GM19452 (cell line): ENCODE measurements around the gene E2F8.
A peak's percentile ranks its signal among the peaks of the same experiment; 100 is the strongest.
"Not testable (repeated sequence)": the region's sequence is repeated elsewhere in the genome, so short reads cannot be mapped to it uniquely, and the experiment has no call there.

Source experiments
- ATAC-seq: cut with Tn5 transposase; IDR thresholded peaks from one replicate; pipeline ENCODE4 v1.9.1; 2021; ENCODE audit not compliant: unreplicated experiment

E2F8 gene

GRCh38 chr11:19240420-19241259 lies at the start of gene E2F8:
TSS of gene E2F8 (minus strand) at chr11:19240945. CDS start at chr11:19240121, 824 bp downstream.
- peak; percentile 85 for ATAC-seq

DNA sequence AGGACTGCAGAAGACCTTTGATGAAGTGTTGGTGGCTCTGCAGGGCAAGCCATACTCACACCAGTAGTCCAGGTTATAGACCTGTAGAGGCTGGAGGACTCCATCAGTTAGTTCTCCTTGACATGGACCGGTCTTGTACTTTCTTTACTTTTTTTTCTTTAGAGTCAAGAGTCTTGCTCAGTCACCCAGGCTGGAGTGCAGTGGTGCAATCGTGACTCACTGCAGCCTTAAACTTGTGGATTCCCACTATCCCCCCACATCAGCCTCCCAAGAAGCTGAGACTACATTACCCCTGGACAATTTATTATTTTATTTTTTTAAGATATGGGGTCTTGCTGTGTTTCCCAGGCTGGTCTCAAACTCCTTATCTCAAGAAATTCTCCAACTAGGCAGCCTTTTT lies 49.6 kb upstream of the E2F8 start:
- no peak for ATAC-seq

- no peak for ATAC-seq
Observed at GRCh38 chr11:19288256-19288655, 47.5 kb upstream of the E2F8 start.

DNA sequence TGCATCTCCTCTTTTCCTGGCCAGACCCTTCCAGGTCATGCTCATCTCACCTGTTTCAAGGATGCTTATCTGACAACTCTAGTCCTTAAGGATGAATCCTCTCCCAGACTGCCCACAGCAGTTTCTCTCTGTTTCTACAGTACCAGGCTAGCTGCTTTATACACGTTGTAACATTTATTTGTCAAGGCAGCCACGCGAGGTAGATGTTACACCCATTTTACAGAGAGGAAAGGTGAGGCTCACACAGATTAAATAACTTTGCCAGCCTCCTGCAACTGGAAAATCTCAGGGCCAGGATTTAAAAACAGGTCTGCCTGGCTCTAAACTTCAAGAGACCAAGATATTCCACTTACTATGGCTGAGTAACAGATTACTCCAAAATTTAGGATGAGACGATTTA lies 45.7 kb upstream of the E2F8 start:
- ATAC-seq, result no peak

DNA sequence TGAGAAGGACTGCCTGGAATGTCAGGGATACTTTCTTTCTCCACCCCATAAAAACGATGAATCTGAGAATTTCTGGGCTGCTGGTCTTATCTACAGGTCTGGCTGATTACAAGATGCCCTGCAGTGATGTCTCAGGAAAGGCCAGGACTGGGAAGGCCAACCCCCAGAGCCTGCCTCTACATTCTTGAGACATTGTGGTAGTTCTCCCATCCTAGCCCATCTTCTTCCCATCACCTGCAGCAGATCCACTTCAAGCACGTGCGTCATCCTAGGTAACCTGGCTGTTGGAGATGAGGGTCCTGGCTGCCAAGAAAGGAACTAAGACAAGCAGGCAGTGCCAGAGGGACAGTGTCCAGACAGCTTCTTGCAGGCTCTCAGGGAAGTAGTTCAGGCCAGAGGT lies 44.1 kb upstream of the E2F8 start:
- ATAC-seq, result no peak

DNA sequence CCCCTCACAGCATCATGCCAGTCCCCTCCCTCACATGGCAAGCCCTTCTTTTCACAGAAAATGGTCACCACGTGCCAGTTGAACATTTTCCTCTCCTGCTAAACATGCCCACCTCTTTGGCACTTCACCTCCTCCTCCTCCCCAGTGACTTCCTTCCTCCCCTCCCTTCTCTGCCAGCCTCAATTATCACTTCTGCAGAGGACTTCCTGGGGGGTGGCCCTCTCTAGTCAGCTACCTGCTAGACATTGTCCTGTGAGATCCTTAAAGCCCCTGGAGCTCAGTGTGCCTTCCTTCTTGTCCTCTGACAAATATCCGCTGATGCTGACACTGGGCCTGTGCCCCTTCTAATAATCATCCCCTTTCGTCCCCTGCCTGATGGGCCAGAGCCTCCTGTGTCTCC lies 43.2 kb upstream of the E2F8 start:
- ATAC-seq, result no peak

- no peak for ATAC-seq
Observed at GRCh38 chr11:19281555-19281954, 40.8 kb upstream of the E2F8 start.

GRCh38 chr11:19281041-19281440 lies 40.3 kb upstream of the E2F8 start:
- peak; percentile 58 for ATAC-seq

DNA sequence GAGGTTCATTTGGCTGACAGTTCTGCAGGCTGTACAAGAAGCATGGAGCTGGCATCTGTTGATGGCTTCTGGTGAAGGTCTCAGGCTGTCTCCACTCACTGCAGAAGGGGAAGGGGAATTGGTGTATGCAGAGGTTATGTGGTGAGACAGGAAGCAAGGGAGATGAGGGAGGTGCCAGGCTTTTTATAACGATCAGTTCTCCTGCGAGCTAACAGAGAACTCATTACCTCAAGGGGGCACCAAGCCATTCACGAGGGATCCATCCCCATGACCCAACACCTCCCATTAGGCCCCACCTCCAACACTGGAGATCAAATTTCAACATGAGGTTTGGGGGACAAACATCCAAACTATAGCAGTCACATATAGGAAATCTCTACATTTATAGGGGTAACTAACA lies 38.7 kb upstream of the E2F8 start:
- ATAC-seq, result no peak

GRCh38 chr11:19276859-19277808 lies 36.4 kb upstream of the E2F8 start:
- no peak for ATAC-seq

DNA sequence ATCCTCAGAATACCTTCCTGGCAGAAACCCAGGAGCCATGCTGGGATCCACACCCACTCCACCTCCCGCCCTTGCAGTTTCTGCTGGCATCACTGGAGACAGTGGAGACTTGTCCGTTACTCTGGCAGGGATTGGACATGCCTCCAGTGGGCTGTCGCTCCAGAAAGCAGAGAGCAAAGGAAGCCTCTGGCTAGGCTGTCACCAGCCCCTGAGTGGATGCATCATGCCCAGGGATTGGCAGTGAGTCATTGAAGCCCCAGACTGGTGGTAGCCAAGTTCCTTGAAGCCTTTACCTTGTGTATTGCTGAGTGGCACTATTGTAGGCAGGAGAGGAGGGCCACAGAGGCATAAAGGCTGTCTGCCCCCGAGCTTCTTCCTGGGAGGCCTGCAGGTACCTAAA lies 34.8 kb upstream of the E2F8 start:
- ATAC-seq, result no peak

GRCh38 chr11:19273219-19273618 lies 32.5 kb upstream of the E2F8 start:
- ATAC-seq, result not testable (repeated sequence)

- ATAC-seq, result no peak
Observed at GRCh38 chr11:19268909-19269308, 28.2 kb upstream of the E2F8 start.

DNA sequence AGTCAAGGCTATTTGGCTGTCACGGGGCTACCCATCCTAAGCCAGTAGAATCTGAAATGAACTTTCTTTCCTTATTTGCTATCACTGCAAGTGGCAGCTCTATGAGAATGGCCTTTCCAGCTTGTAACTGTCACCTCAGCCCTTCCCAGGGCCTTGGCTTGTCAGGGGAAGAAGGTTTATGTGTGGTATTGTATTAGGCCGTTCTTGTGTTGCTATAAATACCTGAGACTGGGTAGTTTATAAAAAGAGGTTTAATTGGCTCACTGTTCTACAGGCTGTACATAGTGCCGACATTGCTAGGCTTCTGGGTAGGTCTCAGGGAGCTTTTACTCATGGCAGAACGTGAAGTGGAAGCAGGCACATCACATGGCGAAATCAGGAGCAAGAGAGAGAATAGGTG lies 26.8 kb upstream of the E2F8 start:
- ATAC-seq, result no peak

DNA sequence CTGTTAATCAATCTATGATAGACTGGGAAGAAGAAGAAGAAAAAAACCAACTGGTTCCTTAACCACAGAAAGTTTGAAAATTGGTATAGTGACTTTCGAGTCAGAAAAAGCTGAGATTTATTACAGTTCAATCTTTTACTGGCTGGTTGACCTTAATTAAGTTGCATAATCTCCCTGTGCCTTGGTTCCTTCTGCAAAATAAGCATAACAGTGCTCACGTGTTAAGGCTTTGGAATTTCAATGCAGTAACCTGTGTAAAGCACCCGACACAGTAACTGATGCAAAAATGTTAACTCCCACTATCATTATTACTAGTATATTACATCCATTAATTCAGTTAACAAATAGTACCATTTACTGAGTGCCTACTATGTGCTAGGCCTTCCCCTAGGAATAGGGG lies 22.6 kb upstream of the E2F8 start:
- ATAC-seq, result no peak

GRCh38 chr11:19259487-19260345 lies 19.0 kb upstream of the E2F8 start:
- ATAC-seq, result peak; percentile 83

DNA sequence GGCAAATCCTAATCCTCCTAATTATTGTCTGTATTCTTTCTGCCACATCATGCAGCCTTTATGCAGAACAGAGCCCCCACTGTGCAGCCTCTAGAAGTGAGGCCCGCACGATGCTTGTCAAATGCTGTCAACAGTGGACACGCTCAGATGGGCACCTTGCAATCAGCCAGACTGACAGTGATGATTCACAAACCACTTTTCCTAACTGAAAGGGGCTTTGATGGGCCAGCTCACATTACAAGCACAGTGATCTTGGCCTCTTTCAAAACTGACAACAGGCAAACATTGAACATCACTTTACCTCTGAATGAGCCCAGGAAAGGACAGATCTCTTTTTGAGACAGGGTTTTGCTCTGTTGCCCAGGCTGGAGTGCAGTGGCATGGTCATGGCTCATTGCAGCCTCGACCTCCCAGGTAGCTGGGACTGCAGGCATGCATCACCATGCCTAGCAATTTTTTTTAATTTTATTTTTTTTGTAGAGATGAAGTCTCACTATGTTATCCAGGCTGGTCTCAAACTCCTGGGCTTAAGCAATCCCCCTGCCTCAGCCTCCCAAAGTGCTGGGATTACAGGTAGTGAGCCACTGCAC lies 18.0 kb upstream of the E2F8 start:
- ATAC-seq, result no peak

GRCh38 chr11:19254441-19254840 lies 13.7 kb upstream of the E2F8 start:
- ATAC-seq, result not testable (repeated sequence)

DNA sequence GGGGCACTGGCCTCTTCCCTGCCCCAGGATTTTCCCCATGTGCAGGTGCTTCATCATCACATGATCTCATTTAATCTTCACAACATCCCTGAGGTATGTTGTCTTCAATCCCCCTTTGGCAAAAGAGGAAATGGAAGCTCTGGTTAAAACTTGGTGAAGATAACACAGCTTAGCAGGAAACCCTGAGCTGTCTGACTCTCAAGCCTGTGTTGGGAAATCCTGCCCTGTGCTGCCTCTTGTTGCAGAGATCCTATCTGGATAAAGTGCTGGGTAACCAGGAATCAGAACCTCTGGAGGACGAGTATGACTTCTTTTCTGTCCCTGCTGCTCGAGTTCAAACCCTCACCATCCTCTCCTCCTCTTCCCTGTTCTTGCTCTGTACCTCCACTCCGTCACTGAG lies 13.1 kb upstream of the E2F8 start:
- ATAC-seq, result no peak

- ATAC-seq, result no peak
Observed at GRCh38 chr11:19253153-19253745, 12.5 kb upstream of the E2F8 start.
